Dermis lymphatic vessel endothelial cell (primary cell): Measurements from ENCODE around the gene PCDHGC5. TPM values are rescaled to one million over a fixed set of nuclear protein-coding genes. Genes with fewer than 3 reads are reported as not detected.

Experiments
- total RNA-seq: library from RNA; depleted of rRNA; stranded (reverse); fragments of >200 nt; gene quantifications from 2 replicates; pipeline ENCODE4 v1.2.1, GENCODE V29; 2014

PCDHGC5 gene
- 0.33 and 0.52 TPM in 2 replicates for total RNA-seq

GRCh38 chr5:141488591-141489561, at the start of gene PCDHGC5:
PCDHGC5 (plus strand) TSS chr5:141489081; CDS start chr5:141489241, 160 bp downstream.

GRCh38 chr5:141475625-141476131, 13.2 kb upstream of the PCDHGC5 start, which contains the start of gene PCDHGC3:
PCDHGC3 (plus strand) TSS chr5:141475966; CDS start chr5:141476117, 151 bp downstream.

GRCh38 chr5:141484641-141485311, 4.1 kb upstream of the PCDHGC5 start, which contains the start of gene PCDHGC4:
PCDHGC4 (plus strand) TSS chr5:141485030; CDS start chr5:141485174, 144 bp downstream.

Other genes with a start within 250 kb of the PCDHGC5 start
- gene PCDHB15, start 243.7 kb upstream of the PCDHGC5 start, total RNA-seq, result 0.43 and 0.86 TPM in 2 replicates
- 0.09 and 0.22 TPM in 2 replicates for gene SLC25A2, start 185.0 kb upstream of the PCDHGC5 start, total RNA-seq
- gene TAF7, start 168.3 kb upstream of the PCDHGC5 start, total RNA-seq, result 78.7 and 81.5 TPM in 2 replicates
- 0.34 and 0.43 TPM in 2 replicates for gene PCDHGA1, start 158.6 kb upstream of the PCDHGC5 start, total RNA-seq
- 0.86 and 1.1 TPM in 2 replicates for gene PCDHGA2, start 150.3 kb upstream of the PCDHGC5 start, total RNA-seq
- 0.54 and 0.69 TPM in 2 replicates for gene PCDHGA3, start 145.3 kb upstream of the PCDHGC5 start, total RNA-seq
- 0.76 and 1.6 TPM in 2 replicates for gene PCDHGB1, start 139.0 kb upstream of the PCDHGC5 start, total RNA-seq
- 2.0 and 2.6 TPM in 2 replicates for gene PCDHGA4, start 134.1 kb upstream of the PCDHGC5 start, total RNA-seq
- 1.3 and 2.7 TPM in 2 replicates for gene PCDHGB2, start 129.1 kb upstream of the PCDHGC5 start, total RNA-seq
- 0.43 and 0.77 TPM in 2 replicates for gene PCDHGA5, start 124.9 kb upstream of the PCDHGC5 start, total RNA-seq
- 2.6 and 4.3 TPM in 2 replicates for gene PCDHGB3, start 118.8 kb upstream of the PCDHGC5 start, total RNA-seq
- 2.4 and 2.9 TPM in 2 replicates for gene PCDHGA6, start 115.2 kb upstream of the PCDHGC5 start, total RNA-seq
- gene PCDHGA7, start 106.3 kb upstream of the PCDHGC5 start, total RNA-seq, result 0.65 and 1.4 TPM in 2 replicates
- 6.7 and 11.3 TPM in 2 replicates for gene PCDHGB4, start 101.4 kb upstream of the PCDHGC5 start, total RNA-seq
- gene PCDHGA8, start 96.4 kb upstream of the PCDHGC5 start, total RNA-seq, result 0.54 and 1.5 TPM in 2 replicates
- gene PCDHGB5, start 91.1 kb upstream of the PCDHGC5 start, total RNA-seq, result 8.3 and 11.8 TPM in 2 replicates
- gene PCDHGA9, start 86.3 kb upstream of the PCDHGC5 start, total RNA-seq, result 2.0 and 3.2 TPM in 2 replicates
- 2.1 and 3.7 TPM in 2 replicates for gene PCDHGB6, start 81.1 kb upstream of the PCDHGC5 start, total RNA-seq
- 5.2 and 6.0 TPM in 2 replicates for gene PCDHGA10, start 76.1 kb upstream of the PCDHGC5 start, total RNA-seq
- 10.9 and 11.5 TPM in 2 replicates for gene PCDHGB7, start 71.4 kb upstream of the PCDHGC5 start, total RNA-seq
- 6.7 and 7.5 TPM in 2 replicates for gene PCDHGA11, start 68.0 kb upstream of the PCDHGC5 start, total RNA-seq
- 1.5 and 4.9 TPM in 2 replicates for gene PCDHGA12, start 58.6 kb upstream of the PCDHGC5 start, total RNA-seq
- gene PCDHGC3, start 13.1 kb upstream of the PCDHGC5 start, total RNA-seq, result 17.4 and 20.5 TPM in 2 replicates
- gene PCDHGC4, start 4.1 kb upstream of the PCDHGC5 start, total RNA-seq, result 0.65 and 0.95 TPM in 2 replicates
- gene DIAPH1, start 129.9 kb downstream of the PCDHGC5 start, total RNA-seq, result 33.9 and 38.7 TPM in 2 replicates
- gene HDAC3, start 147.8 kb downstream of the PCDHGC5 start, total RNA-seq, result 55.4 and 56.6 TPM in 2 replicates
- gene RELL2, start 147.9 kb downstream of the PCDHGC5 start, total RNA-seq, result 4.7 and 7.3 TPM in 2 replicates
- gene FCHSD1, start 162.3 kb downstream of the PCDHGC5 start, total RNA-seq, result 13.0 and 15.6 TPM in 2 replicates
- 28.7 and 38.2 TPM in 2 replicates for gene ARAP3, start 193.1 kb downstream of the PCDHGC5 start, total RNA-seq